ENCODE data around the gene MEF2A.

MEF2A gene

GRCh38 chr15:99731336-99732123, 165.7 kb downstream of the MEF2A start:
- no peak overlapping the region for H3K27ac ChIP-seq (ENCODE audit: low read depth, low read length, poor library complexity, severe bottlenecking)
- TF ChIP-seq, protein P1, sequence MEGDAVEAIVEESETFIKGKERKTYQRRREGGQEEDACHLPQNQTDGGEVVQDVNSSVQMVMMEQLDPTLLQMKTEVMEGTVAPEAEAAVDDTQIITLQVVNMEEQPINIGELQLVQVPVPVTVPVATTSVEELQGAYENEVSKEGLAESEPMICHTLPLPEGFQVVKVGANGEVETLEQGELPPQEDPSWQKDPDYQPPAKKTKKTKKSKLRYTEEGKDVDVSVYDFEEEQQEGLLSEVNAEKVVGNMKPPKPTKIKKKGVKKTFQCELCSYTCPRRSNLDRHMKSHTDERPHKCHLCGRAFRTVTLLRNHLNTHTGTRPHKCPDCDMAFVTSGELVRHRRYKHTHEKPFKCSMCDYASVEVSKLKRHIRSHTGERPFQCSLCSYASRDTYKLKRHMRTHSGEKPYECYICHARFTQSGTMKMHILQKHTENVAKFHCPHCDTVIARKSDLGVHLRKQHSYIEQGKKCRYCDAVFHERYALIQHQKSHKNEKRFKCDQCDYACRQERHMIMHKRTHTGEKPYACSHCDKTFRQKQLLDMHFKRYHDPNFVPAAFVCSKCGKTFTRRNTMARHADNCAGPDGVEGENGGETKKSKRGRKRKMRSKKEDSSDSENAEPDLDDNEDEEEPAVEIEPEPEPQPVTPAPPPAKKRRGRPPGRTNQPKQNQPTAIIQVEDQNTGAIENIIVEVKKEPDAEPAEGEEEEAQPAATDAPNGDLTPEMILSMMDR (IDR thresholded peaks at IDR 0.05; ENCODE audit: low read length): no peak
- TF ChIP-seq EZH2 (IDR thresholded peaks at IDR 0.05; ENCODE audit: borderline replicate concordance, low read length): no peak
- no peaks in the 10 kb centered on the region; the same call in 1 of the 2 replicates for H4K20me1 ChIP-seq (ENCODE audit: insufficient read depth, low read length)
- no peaks in the 10 kb centered on the region for H3F3A ChIP-seq (ENCODE audit: insufficient read depth, low read length)
- H3K9me2 ChIP-seq (ENCODE audit: low read depth, low read length): no peaks in the 10 kb centered on the region
- no peak overlapping the region; the same call in 1 of the 2 replicates for H3K9ac ChIP-seq (ENCODE audit: low read length)
- H3K36me3 ChIP-seq (ENCODE audit: insufficient read depth, low read length): no peaks in the 10 kb centered on the region; the same call in 1 of the 2 replicates
- H3K4me1 ChIP-seq (ENCODE audit: insufficient read depth, low read length, severe bottlenecking): peaks cover 12% of the 10 kb centered on the region
- no peaks in the 10 kb centered on the region for H3K79me2 ChIP-seq (ENCODE audit: insufficient read depth, low read length)
- no peaks in the 10 kb centered on the region for H3K27me3 ChIP-seq (ENCODE audit: insufficient read depth, low read length)
- no peak overlapping the region for H2AFZ ChIP-seq (ENCODE audit: low read length)
- no peaks in the 10 kb centered on the region for H3K9me3 ChIP-seq (ENCODE audit: low read length)
- H3K4me3 ChIP-seq (ENCODE audit: low read depth, low read length, poor library complexity, severe bottlenecking): no peak overlapping the region
- peak overlapping the region; percentile 86 for H3K4me2 ChIP-seq (ENCODE audit: low read length)

DNA sequence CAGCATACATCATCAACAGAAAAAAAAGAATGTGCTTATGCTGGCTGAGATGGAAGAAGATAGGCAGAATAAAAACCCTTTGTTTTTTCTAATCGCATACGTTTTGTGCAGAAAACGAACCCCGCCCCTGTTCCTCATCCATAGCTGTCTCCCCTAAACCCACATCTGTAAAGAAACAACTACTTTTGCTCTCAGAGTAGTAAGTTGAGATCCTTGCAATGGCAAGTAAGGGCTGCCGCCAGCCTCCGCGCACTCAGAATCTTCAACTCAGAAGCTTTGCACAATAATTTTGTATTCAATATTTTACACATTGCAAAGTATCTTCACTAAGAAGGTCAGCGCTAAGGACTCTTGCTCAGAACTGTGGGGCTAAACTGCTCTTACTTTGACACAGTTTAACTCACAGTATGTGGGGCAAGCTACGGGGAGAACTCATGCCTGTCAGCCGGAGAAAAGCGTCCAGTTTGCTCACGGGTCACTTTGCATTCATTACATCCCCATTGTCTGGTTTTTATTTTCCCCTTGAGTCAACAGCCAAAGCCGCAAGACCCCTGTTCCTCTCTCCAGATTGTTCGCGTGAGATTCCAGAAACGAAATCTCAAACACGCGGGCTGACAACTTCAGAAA, 166.5 kb downstream of the MEF2A start:
- no peaks in the 10 kb centered on the region for H3F3A ChIP-seq (ENCODE audit: insufficient read depth, low read length)
- peaks cover 12% of the 10 kb centered on the region for H3K4me1 ChIP-seq (ENCODE audit: insufficient read depth, low read length, severe bottlenecking)
- H3K9me2 ChIP-seq (ENCODE audit: low read depth, low read length): no peaks in the 10 kb centered on the region
- peak overlapping the region; percentile 71 for H3K4me3 ChIP-seq (ENCODE audit: low read depth, low read length, poor library complexity, severe bottlenecking)
- no peaks in the 10 kb centered on the region for H3K79me2 ChIP-seq (ENCODE audit: insufficient read depth, low read length)
- no peaks in the 10 kb centered on the region; the same call in 1 of the 2 replicates for H3K36me3 ChIP-seq (ENCODE audit: insufficient read depth, low read length)
- no peaks in the 10 kb centered on the region for H3K9me3 ChIP-seq (ENCODE audit: low read length)
- peak overlapping the region; percentile 86 for H3K4me2 ChIP-seq (ENCODE audit: low read length)
- H2AFZ ChIP-seq (ENCODE audit: low read length): no peak overlapping the region
- peak overlapping the region; percentile 70 for H3K9ac ChIP-seq (ENCODE audit: low read length)
- H3K27ac ChIP-seq (ENCODE audit: low read depth, low read length, poor library complexity, severe bottlenecking): no peak overlapping the region
- H4K20me1 ChIP-seq (ENCODE audit: insufficient read depth, low read length): no peaks in the 10 kb centered on the region; the same call in 1 of the 2 replicates
- no peaks in the 10 kb centered on the region for H3K27me3 ChIP-seq (ENCODE audit: insufficient read depth, low read length)
- TF ChIP-seq, protein P1 (IDR thresholded peaks at IDR 0.05; ENCODE audit: low read length): no peak
- TF ChIP-seq EZH2 (IDR thresholded peaks at IDR 0.05; ENCODE audit: borderline replicate concordance, low read length): no peak

GRCh38 chr15:99732751-99733267, 167.0 kb downstream of the MEF2A start:
- Histone ChIP-seq H3K4me3 (ENCODE audit: low read depth, low read length, poor library complexity, severe bottlenecking) (peak overlapping the region; percentile 71), H2AFZ (ENCODE audit: low read length) (peak overlapping the region; percentile 5; the same call in 1 of the 2 replicates), H3K9me3 (ENCODE audit: low read length) (no peaks in the 10 kb centered on the region), H3K27me3 (ENCODE audit: insufficient read depth, low read length) (no peaks in the 10 kb centered on the region), H3K4me1 (ENCODE audit: insufficient read depth, low read length, severe bottlenecking) (peaks cover 12% of the 10 kb centered on the region), H3K36me3 (ENCODE audit: insufficient read depth, low read length) (no peaks in the 10 kb centered on the region; the same call in 1 of the 2 replicates), H3K9ac (ENCODE audit: low read length) (peak overlapping the region; percentile 70), H3K79me2 (ENCODE audit: insufficient read depth, low read length) (no peaks in the 10 kb centered on the region), H4K20me1 (ENCODE audit: insufficient read depth, low read length) (no peaks in the 10 kb centered on the region; the same call in 1 of the 2 replicates), H3F3A (ENCODE audit: insufficient read depth, low read length) (no peaks in the 10 kb centered on the region), H3K27ac (ENCODE audit: low read depth, low read length, poor library complexity, severe bottlenecking) (no peak overlapping the region), H3K4me2 (ENCODE audit: low read length) (peak overlapping the region; percentile 86), H3K9me2 (ENCODE audit: low read depth, low read length) (no peaks in the 10 kb centered on the region)
- TF ChIP-seq, protein P1 (IDR thresholded peaks at IDR 0.05; ENCODE audit: low read length): no peak
- TF ChIP-seq EZH2 (IDR thresholded peaks at IDR 0.05; ENCODE audit: borderline replicate concordance, low read length): no peak

Data from OCI-LY1 (cell line).